Inflammatory macrophage treated with lipopolysaccharide for 1 hour (primary cell): ENCODE data around the gene JUNB.
"Not testable (repeated sequence)": the region's sequence is repeated elsewhere in the genome, so short reads cannot be mapped to it uniquely, and the experiment has no call there.

Experiments
- DNase-seq, 2 donors: peaks; one replicate each; pipeline ENCODE4 v3.0.0-alpha.2; 2020 to 2022

Gene JUNB

GRCh38 chr19:12789904-12790619 lies 1.2 kb upstream of the JUNB start:
- DNase-seq = peak; percentile 97 to 98

GRCh38 chr19:12790628-12791344 lies 500 bp upstream of the JUNB start:
- peak in 1 of 2 donors; percentile 29 for DNase-seq

GRCh38 chr19:12792051-12792852 lies 966 bp downstream of the JUNB start:
- peak; percentile 54 to 62 for DNase-seq

DNA sequence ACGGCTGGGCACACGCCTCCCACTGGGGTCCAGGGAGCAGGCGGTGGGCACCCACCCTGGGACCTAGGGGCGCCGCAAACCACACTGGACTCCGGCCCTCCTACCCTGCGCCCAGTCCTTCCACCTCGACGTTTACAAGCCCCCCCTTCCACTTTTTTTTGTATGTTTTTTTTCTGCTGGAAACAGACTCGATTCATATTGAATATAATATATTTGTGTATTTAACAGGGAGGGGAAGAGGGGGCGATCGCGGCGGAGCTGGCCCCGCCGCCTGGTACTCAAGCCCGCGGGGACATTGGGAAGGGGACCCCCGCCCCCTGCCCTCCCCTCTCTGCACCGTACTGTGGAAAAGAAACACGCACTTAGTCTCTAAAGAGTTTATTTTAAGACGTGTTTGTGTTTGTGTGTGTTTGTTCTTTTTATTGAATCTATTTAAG lies 1.6 kb downstream of the JUNB start:
- DNase-seq = no peak

DNA sequence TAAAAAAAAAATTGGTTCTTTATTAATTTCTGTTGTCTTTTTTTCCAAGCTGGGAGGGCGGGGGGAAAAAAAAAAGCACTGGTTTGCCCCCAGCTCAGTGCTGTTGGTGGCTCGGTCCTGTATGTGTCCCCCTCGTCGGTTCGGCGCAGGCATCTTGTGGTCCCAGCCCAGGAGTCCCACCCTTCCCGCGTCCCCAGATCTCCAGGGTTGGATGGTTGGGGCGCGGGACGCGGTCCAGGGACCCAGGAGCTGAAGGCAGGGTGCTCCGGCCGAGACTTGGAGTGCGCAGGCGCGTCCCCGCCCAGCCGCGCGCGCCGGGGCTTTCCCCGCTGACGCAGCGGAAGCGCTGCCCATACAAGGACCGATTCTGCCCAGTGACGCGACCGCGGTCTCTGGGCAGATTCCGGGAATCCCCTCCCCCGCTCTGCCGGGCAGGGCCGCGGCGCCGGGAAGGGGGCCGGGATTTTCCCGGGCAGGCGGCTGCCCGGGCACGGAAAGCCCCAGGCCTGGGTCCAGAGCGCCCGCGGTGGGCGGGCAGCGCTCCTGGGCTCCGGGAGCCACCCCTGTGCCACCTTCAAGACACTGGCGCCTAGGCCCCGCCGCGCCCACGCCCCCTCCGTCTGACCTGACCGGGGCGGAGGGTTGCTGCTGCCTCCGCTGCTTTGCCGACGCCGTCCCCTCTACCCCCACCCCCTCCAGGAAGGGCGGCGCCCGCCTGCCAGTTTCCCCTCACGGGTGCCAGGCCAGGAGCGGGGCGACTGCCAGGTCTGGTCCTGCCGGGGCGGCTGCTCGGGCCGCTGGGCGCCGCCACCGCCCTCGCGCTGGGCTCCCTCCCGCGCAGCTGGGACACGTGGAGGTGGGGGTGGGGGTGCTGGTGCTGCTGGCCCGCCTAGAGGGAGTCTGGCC lies 2.3 kb downstream of the JUNB start:
- DNase-seq = peak; percentile 93 to 98

GRCh38 chr19:12794196-12794941 lies 3.1 kb downstream of the JUNB start:
- DNase-seq = peak in 1 of 2 donors; percentile 30

- no peak for DNase-seq
These were observed 3.7 kb downstream of the JUNB start for GRCh38 chr19:12794971-12795381.

DNA sequence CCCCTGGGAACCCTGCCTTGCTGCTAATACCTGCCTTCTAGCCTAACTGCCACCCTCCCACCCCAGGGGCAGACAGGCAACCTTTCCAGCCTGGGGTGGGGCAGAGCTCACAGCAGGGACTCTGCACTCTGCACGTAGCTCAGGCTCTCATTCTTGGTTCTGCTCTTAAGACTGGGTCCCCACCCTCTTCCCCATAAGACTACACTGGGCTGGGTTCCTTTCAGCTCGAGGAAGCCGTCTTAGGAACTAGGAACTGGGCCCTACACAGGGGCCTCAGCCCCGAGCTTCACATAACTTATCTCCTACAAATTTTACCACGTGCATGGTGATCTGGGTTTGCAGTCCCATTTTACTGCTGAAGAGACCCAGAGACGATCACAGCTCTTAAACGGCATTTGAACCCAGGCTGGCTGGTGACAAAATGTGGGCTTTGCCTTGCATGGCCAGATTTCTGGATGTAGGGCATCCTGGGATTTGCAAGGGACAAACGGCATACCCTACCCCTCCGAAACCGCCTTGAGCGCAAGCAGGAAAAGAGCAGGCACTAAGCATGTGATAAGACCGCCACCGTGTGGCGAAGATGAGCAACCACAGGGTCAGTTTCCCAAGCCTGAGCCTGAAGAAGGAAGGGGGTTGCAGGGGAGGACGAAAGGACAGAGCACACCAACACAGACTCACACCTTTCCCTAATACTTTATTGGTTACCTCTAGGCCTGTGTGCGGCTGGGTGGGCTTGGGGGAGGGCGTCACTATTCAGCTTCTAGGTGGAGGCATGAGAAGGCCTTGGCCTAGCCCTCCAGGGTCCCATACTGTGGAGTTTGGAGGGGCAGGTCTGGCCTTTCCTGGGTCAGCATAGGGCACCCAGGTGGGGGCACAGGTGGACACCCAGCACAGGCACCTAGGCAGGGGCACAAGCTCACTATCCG lies 5.1 kb downstream of the JUNB start:
- DNase-seq = peak in 1 of 2 donors; percentile 90

GRCh38 chr19:12797141-12797587 lies 5.9 kb downstream of the JUNB start:
- no peak for DNase-seq

DNA sequence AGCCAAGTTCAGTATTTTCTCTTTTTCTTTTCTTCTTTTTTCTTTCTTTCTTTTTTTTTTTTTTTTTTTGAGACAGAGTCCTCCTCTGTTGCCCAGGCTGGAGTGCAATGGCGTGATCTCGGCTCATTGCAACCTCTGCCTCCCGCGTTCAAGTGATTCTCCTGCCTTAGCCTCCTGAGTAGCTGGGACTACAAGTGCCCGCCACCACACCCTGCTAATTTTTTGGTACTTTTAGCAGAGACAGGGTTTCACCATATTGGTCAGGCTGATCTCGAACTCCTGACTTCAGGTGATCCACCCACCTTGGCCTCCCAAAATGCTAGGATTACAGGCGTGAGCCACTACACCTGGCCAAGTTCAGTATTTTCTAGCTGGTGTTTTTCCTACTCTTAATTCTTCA lies 6.3 kb downstream of the JUNB start:
- DNase-seq = not testable (repeated sequence)

DNA sequence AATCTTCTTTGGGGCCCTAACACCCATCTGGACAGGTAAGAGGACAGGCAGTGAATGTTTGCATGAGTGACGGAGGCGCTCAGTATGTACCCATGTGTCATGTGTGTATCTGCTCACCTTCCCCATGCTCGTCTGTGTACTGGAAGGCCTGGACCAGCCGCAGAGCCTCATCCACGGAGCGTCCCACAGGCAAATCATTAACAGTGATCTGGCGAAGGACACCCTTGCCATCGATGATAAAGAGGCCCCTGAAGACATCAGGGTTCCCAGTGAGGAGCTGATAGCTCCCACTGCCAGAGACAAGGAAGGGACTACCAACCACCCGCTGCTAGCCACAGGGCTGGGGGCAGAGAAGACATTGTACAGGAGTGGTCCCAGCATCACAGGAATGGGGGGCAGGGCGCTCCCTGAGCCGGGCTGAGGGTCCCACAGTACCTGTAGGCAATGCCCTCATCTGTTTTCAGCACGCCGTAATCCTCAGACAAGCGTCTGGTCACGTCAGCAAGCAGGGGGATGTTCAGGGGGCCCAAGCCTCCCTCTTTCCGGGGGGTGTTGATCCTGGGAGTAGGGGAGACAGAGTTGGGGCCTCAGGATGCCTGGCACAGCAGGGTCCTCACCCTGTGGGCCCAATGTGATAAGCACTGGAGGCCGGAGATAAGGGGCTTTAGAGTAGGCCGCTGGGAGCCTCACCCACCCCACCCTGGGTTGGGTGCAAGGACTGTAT lies 8.6 kb downstream of the JUNB start:
- no peak for DNase-seq

- DNase-seq = peak; percentile 76 to 85
These were observed 9.1 kb downstream of the JUNB start for GRCh38 chr19:12800466-12800770.

DNA sequence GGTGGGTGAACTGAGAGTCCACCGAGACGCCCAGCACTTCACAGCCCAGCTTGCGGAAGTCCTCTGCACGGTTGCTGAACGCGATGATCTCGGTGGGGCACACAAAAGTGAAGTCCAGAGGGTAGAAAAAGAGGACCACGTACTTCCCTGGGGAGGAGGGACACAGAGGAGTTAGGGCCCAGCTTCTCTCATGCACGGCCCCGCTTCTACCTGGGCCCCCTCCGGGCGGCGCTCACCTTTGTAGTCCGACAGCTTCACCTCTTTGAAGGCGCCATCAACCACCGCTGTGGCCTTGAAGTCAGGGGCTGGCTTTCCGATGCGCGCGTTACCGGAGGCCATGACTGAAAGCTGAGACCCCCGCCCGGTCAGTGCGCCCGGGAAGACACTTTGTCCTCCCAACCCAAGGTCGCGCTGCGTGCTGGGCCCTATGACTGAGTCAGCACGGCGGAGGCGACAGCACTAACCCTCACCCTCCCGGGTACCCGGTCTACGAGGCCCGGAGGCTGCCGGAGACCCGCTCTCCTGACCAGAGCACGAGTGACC lies 9.7 kb downstream of the JUNB start:
- no peak for DNase-seq

DNA sequence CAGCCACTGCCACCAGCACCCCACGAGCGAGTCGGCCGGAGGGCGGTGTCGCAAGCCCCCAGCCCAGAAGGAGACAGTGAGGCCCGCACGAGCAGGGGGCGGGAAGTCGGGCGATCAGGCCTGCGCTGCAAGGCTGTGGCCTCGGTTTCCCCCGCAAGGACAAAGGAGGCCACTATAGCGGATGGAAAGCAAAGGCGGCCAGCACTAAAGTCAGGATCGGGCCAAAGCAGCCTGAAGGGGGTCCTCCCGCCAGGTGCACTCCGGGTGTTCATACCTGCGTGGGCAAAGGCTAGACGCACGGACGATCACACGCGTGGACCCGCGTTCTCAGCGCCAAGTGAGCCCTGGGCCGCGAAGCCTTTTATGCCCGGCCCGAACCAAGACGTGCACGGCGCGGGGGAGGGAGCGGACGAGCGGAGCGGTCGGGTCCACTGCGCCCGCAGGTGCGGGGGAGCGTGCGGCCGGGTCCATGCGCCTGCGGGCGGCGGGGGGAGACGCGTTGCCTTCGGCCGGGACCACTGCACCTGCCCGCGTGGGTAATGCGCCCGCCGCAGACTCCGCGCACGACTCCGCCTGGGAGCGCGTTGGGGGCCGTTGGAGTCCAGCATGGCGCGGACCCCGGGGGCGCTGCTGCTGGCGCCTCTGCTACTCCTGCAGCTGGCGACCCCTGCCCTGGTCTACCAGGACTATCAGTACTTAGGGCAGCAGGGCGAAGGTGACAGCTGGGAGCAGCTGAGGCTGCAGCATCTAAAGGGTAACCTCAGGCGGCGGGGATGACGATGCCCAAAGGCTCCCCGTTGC lies 10.4 kb downstream of the JUNB start, which contains the start of the genes PRDX2 and THSD8:
TSS of gene PRDX2 (minus strand) at position 335 of the 801 bp plus-strand sequence. CDS start 539 bp downstream, outside the sequence.
TSS of gene THSD8 (plus strand) at position 604 of the 801 bp plus-strand sequence. CDS start at position 607, 3 bp downstream.
- peak in 1 of 2 donors; percentile 14 for DNase-seq

GRCh38 chr19:12802267-12803106 lies 11.2 kb downstream of the JUNB start:
- DNase-seq = no peak

DNA sequence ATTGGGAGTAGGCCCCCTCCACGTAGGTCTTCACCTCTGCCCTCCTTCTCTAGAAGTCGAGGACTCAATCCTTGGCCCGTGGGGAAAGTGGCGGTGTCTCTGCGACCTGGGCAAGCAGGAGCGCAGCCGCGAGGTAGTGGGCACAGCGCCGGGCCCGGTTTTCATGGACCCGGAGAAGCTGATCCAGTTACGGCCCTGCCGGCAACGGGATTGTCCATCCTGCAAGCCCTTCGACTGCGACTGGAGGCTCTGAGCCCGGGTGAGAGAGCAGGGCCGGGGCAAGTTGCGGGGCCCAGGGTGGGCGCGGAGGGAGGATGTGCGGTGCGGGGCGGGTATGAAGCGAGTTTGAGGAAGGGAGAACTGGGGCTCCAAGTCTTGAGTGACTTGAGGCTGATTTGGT lies 12.8 kb downstream of the JUNB start:
- no peak for DNase-seq
